HepG2 (cell line): Measurements from ENCODE around the gene COL26A1. TPM values are rescaled to one million over a fixed set of nuclear protein-coding genes. Genes with fewer than 3 reads are reported as not detected.

Experiments used
- CBX5 ChIP-seq: sonication (generic); formaldehyde crosslinking; IDR thresholded peaks from 2 replicates; pipeline ENCODE4 v1.4.0; 2020; ENCODE audit warnings: missing genetic modification reagents, borderline replicate concordance
- FIP1L1 ChIP-seq: fragments of 200-400 bp; formaldehyde crosslinking; IDR thresholded peaks from 2 replicates; pipeline ENCODE4 v1.6.1; 2018; ENCODE audit warnings: low read depth, mild to moderate bottlenecking, low read length, moderate library complexity, borderline replicate concordance; ENCODE audit not compliant: insufficient read depth
- IKZF1 ChIP-seq: fragments of 450-650 bp; IDR thresholded peaks from 2 replicates; pipeline ENCODE4 v1.7.1; 2016
- JUNB ChIP-seq: sonication (generic); formaldehyde crosslinking; IDR thresholded peaks from 2 replicates; pipeline ENCODE4 v1.8.0; 2022; ENCODE audit warnings: missing genetic modification reagents, mild to moderate bottlenecking, borderline replicate concordance
- KAT8 ChIP-seq: IDR thresholded peaks from 2 replicates; pipeline ENCODE4 v1.6.1; 2016; ENCODE audit warnings: missing genetic modification reagents, missing compliant biosample characterization
- NBN ChIP-seq: fragments of 450-650 bp; conservative IDR thresholded peaks from 2 replicates; pipeline ENCODE4 v1.6.1; 2017
- PCBP1 ChIP-seq: fragments of 200-400 bp; formaldehyde crosslinking; IDR thresholded peaks from 2 replicates; pipeline ENCODE4 v1.6.1; 2017; ENCODE audit warnings: mild to moderate bottlenecking, low read depth, low read length, borderline replicate concordance
- SOX5 ChIP-seq: IDR thresholded peaks from 2 replicates; pipeline ENCODE4 v1.6.1; 2016; ENCODE audit warnings: borderline replicate concordance
- SP5 ChIP-seq: IDR thresholded peaks from 2 replicates; pipeline ENCODE4 v1.6.1; 2016; ENCODE audit warnings: low read depth, borderline replicate concordance
- SRF ChIP-seq: IDR thresholded peaks from 2 replicates; pipeline ENCODE4 v1.6.1; 2011; ENCODE audit warnings: mild to moderate bottlenecking, low read depth, low read length, moderate library complexity
- ZFP36L1 ChIP-seq: sonication (generic); formaldehyde crosslinking; IDR thresholded peaks from 2 replicates; pipeline ENCODE4 v1.8.0; 2022; ENCODE audit warnings: mild to moderate bottlenecking, missing genetic modification reagents, moderate library complexity
- ZMAT3 ChIP-seq: sonication (generic); formaldehyde crosslinking; conservative IDR thresholded peaks from 2 replicates; pipeline ENCODE4 v1.7.0; 2021; ENCODE audit warnings: missing genetic modification reagents
- ZNF253 ChIP-seq: sonication (generic); formaldehyde crosslinking; IDR thresholded peaks from 2 replicates; pipeline ENCODE4 v1.8.0; 2022; ENCODE audit warnings: mild to moderate bottlenecking, missing genetic modification reagents, borderline replicate concordance
- ZNF274 ChIP-seq: sonication (generic); formaldehyde crosslinking; IDR thresholded peaks from 2 replicates; pipeline ENCODE4 v1.5.1; 2020; ENCODE audit warnings: mild to moderate bottlenecking, missing genetic modification reagents
- ZNF275 ChIP-seq: sonication (generic); formaldehyde crosslinking; IDR thresholded peaks from 2 replicates; pipeline ENCODE4 v1.8.0; 2022; ENCODE audit warnings: missing genetic modification reagents, mild to moderate bottlenecking, inconsistent platforms, borderline replicate concordance
- ZNF672 ChIP-seq: sonication (generic); formaldehyde crosslinking; IDR thresholded peaks from 2 replicates; pipeline ENCODE4 v1.8.1; 2022; ENCODE audit warnings: missing genetic modification reagents
- ZNF674 ChIP-seq: sonication (generic); formaldehyde crosslinking; IDR thresholded peaks from 2 replicates; pipeline ENCODE4 v1.5.0; 2020; ENCODE audit warnings: low read depth, mild to moderate bottlenecking, missing genetic modification reagents
- ZNF816 ChIP-seq: sonication (generic); formaldehyde crosslinking; IDR thresholded peaks from 2 replicates; pipeline ENCODE4 v1.8.0; 2022; ENCODE audit warnings: missing genetic modification reagents, mild to moderate bottlenecking, borderline replicate concordance
- polyA plus RNA-seq, 8 experiments: library from polyadenylated mRNA; depleted of rRNA in 3 of 8; stranded (reverse) in 7 of 8; unstranded in 1 of 8; fragments of >200 nt; fragmentation: Illumina TruSeq in 4 of 8; extraction: Trizol in 4 of 8; gene quantifications; 2 replicates each; pipeline versions ENCODE4 v1.2.1 to v1.2.3, GENCODE V29; 2011 to 2016; ENCODE audit warnings: low read depth in 4 of 8, missing spikeins in 1 of 8, mixed read lengths in 1 of 8; ENCODE audit not compliant: insufficient read depth in 1 of 8
- total RNA-seq, 5 experiments: library from RNA; depleted of rRNA; stranded (reverse); fragments of >200 nt; fragmentation: Illumina TruSeq; extraction: Trizol; gene quantifications; 2 replicates each; pipeline ENCODE4 v1.2.3, GENCODE V29; 2016; ENCODE audit warnings: low read depth in 1 of 5
- TF ChIP-seq, protein P1 (sequence below): sonication (generic); formaldehyde crosslinking; IDR thresholded peaks from 2 replicates; pipeline ENCODE4 v1.5.1; 2020; ENCODE audit warnings: mild to moderate bottlenecking, missing genetic modification reagents, borderline replicate concordance
- TF ChIP-seq, protein P2 (sequence below): sonication (generic); formaldehyde crosslinking; IDR thresholded peaks from 2 replicates; pipeline ENCODE4 v1.5.0; 2020; ENCODE audit warnings: mild to moderate bottlenecking, missing genetic modification reagents, borderline replicate concordance
- TF ChIP-seq, protein P3 (sequence below): sonication (generic); formaldehyde crosslinking; IDR thresholded peaks from 2 replicates; pipeline ENCODE4 v1.5.0; 2020; ENCODE audit warnings: mild to moderate bottlenecking, low read depth, missing genetic modification reagents, borderline replicate concordance
- TF ChIP-seq, protein P4 (sequence below): IDR thresholded peaks from 2 replicates; pipeline ENCODE4 v1.6.1; 2016; ENCODE audit warnings: low read depth, borderline replicate concordance

COL26A1 gene
- total and polyA plus RNA-seq, 2 of the 13 experiments (the other 11 are each of a cell fraction or from before 2014, with no cell fraction given), result 7.8 to 9.2 TPM

GRCh38 chr7:101390901-101391301, 28.2 kb downstream of the COL26A1 start (continued):
- TF ChIP-seq, protein P1, sequence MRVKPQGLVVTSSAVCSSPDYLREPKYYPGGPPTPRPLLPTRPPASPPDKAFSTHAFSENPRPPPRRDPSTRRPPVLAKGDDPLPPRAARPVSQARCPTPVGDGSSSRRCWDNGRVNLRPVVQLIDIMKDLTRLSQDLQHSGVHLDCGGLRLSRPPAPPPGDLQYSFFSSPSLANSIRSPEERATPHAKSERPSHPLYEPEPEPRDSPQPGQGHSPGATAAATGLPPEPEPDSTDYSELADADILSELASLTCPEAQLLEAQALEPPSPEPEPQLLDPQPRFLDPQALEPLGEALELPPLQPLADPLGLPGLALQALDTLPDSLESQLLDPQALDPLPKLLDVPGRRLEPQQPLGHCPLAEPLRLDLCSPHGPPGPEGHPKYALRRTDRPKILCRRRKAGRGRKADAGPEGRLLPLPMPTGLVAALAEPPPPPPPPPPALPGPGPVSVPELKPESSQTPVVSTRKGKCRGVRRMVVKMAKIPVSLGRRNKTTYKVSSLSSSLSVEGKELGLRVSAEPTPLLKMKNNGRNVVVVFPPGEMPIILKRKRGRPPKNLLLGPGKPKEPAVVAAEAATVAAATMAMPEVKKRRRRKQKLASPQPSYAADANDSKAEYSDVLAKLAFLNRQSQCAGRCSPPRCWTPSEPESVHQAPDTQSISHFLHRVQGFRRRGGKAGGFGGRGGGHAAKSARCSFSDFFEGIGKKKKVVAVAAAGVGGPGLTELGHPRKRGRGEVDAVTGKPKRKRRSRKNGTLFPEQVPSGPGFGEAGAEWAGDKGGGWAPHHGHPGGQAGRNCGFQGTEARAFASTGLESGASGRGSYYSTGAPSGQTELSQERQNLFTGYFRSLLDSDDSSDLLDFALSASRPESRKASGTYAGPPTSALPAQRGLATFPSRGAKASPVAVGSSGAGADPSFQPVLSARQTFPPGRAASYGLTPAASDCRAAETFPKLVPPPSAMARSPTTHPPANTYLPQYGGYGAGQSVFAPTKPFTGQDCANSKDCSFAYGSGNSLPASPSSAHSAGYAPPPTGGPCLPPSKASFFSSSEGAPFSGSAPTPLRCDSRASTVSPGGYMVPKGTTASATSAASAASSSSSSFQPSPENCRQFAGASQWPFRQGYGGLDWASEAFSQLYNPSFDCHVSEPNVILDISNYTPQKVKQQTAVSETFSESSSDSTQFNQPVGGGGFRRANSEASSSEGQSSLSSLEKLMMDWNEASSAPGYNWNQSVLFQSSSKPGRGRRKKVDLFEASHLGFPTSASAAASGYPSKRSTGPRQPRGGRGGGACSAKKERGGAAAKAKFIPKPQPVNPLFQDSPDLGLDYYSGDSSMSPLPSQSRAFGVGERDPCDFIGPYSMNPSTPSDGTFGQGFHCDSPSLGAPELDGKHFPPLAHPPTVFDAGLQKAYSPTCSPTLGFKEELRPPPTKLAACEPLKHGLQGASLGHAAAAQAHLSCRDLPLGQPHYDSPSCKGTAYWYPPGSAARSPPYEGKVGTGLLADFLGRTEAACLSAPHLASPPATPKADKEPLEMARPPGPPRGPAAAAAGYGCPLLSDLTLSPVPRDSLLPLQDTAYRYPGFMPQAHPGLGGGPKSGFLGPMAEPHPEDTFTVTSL (CRISPR knock-in tag), result peak; percentile 81; the same call in 1 of the 2 replicates
- no peak for TF ChIP-seq JUNB
- TF ChIP-seq SRF, result no peak
- no peak for TF ChIP-seq ZFP36L1 (CRISPR knock-in tag)
- TF ChIP-seq ZNF274, result no peak
- TF ChIP-seq, protein P2, sequence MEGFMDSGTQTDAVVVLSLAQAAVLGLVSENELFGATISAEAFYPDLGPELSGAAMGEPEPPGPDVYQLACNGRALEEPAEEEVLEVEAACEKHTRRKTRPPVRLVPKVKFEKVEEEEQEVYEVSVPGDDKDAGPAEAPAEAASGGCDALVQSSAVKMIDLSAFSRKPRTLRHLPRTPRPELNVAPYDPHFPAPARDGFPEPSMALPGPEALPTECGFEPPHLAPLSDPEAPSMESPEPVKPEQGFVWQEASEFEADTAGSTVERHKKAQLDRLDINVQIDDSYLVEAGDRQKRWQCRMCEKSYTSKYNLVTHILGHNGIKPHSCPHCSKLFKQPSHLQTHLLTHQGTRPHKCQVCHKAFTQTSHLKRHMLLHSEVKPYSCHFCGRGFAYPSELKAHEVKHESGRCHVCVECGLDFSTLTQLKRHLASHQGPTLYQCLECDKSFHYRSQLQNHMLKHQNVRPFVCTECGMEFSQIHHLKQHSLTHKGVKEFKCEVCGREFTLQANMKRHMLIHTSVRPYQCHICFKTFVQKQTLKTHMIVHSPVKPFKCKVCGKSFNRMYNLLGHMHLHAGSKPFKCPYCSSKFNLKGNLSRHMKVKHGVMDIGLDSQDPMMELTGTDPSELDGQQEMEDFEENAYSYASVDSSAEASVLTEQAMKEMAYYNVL (CRISPR knock-in tag), result peak; percentile 79; the same call in 1 of the 2 replicates
- no peak for TF ChIP-seq ZNF275 (CRISPR knock-in tag)
- no peak for TF ChIP-seq PCBP1
- no peak for TF ChIP-seq ZNF253 (CRISPR knock-in tag)
- no peak for TF ChIP-seq NBN
- TF ChIP-seq SOX5, result peak; percentile 81
- no peak for TF ChIP-seq ZNF674 (CRISPR knock-in tag)
- TF ChIP-seq, protein P3, sequence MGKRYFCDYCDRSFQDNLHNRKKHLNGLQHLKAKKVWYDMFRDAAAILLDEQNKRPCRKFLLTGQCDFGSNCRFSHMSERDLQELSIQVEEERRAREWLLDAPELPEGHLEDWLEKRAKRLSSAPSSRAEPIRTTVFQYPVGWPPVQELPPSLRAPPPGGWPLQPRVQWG (CRISPR knock-in tag), result no peak
- TF ChIP-seq KAT8 (CRISPR knock-in tag), result peak; percentile 55; the same call in 1 of the 2 replicates
- TF ChIP-seq, protein P4, sequence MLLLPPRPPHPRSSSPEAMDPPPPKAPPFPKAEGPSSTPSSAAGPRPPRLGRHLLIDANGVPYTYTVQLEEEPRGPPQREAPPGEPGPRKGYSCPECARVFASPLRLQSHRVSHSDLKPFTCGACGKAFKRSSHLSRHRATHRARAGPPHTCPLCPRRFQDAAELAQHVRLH (CRISPR knock-in tag), result peak; percentile 87; the same call in 1 of the 2 replicates
- no peak for TF ChIP-seq ZNF672 (CRISPR knock-in tag)
- peak; percentile 80; the same call in 1 of the 2 replicates for TF ChIP-seq ZMAT3
- no peak for TF ChIP-seq FIP1L1
- no peak for TF ChIP-seq IKZF1
- TF ChIP-seq ZNF816, result no peak
- TF ChIP-seq CBX5 (CRISPR knock-in tag), result no peak
- TF ChIP-seq SP5, result peak; percentile 78
